SW480 (cell line): ENCODE data around the gene MAN2A2.
A peak's percentile ranks its signal among the peaks of the same experiment; 100 is the strongest.

ENCODE experiments used
- DNase-seq: peaks from one replicate; pipeline ENCODE4 v3.0.0-alpha.2; 2016; ENCODE audit warnings: low spot score

MAN2A2 gene

DNA sequence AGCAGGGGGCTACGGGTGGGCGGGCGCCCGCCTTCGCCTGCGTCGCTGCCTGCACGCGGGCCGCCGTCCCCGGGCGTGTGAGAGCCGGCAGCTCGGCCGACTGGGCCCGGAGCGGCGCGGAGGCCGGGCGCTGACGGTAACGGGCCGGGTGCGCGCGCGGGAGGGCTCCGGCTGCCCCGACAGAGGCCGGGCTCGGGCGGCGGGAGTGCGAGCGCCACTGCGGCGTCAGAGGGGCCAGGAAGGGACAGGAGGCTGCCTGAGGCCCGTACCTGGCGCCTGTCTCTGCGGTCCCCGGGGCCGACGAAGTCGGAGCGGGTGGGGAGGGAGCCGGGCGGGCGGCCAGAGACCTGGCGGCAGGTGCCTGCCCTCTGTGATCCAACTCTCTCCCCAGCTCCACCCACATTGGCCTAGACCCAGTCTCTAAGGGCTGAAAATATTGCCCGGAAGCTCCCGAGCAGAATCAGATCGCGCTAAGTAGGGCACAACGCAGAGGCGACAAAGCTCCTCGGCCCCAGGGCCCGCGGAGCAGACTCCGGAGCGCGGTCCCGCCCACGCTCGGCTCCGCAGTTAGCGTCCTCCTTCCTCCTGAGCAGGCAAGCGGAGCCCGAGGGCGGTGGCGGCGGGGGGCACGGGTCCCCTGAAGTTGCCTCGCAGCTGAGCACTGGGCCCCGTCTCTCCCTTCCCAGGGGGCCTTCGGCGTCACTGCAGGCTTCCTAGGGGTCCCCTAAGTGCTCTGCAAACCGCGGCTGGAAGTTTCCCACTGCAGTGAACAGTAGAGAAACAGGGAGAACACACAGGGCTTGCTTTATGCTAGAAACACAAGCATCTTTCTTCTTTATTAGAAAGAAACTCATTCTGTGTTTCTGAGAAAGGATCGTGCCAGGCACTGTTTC lies at the start of gene MAN2A2:
TSS of gene MAN2A2 (plus strand) at position 463 of the 893 bp plus-strand sequence. CDS start 906 bp downstream, outside the sequence.
- DNase-seq = peak; percentile 74

DNA sequence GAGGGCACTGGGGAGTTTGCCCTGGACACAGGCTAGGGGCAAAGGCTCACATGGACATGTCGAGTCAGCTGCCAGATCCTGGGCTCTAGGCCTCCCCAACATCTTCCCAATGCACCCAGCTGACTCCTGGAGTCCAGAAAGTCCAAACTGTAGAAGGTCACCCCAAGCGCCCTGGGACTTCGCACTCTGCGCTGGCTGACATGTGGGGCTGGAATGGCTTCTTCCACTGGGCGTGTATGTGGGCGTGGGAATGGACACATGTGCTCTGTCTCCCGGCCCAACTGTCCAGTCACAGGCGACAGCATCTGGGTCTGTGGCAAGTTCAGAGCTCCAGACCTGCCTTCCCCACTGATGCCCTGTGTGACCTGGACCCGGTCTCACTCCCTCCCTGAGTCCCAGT lies 48.0 kb upstream of the MAN2A2 start:
- DNase-seq = no peak

DNA sequence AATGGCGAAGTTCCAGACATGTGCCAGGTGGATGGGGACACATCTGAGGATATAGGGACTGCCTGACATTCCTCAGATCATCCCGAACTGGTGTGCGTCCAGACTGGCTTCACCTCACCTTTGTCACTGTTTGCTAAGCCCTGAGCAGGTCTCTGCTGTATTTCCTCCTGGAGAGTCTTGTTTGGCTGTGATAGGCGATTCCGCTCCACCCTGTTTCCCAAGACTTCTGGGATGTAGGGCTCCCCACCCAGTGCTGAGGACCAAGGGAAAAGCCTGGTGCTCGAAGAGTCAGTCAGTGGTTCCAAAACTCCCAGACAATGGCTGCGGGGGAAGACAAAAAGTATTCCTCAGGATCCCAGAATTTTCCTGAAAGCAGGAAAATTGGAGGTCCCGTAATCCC lies 45.8 kb upstream of the MAN2A2 start:
- no peak for DNase-seq

DNA sequence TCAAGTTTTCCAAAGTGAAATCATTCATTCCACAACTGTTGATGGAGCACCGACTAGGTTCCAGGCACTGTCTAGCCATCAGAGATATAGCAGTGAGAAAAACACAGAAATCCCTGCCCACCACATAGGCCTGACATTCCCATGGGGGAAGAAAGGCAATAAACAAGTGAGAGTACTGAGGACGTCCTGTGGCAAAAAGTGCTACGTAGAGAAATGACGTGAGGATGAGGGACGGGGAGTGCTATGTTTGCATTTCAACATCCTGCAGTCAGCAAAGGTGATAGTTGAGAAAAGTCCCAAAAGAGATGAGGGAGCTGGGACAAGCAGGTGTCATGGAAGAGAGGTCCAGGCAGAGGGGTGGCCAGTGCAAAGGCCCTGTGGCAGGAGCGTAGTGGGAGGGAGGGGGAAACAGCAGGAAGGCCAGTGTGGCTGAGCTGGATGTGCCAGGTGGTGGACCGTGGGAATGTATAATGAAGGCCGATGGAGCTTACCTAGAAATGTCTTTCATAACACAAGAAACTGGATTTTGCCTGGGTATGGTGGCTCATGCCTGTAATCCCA lies 45.1 kb upstream of the MAN2A2 start:
- DNase-seq = no peak

DNA sequence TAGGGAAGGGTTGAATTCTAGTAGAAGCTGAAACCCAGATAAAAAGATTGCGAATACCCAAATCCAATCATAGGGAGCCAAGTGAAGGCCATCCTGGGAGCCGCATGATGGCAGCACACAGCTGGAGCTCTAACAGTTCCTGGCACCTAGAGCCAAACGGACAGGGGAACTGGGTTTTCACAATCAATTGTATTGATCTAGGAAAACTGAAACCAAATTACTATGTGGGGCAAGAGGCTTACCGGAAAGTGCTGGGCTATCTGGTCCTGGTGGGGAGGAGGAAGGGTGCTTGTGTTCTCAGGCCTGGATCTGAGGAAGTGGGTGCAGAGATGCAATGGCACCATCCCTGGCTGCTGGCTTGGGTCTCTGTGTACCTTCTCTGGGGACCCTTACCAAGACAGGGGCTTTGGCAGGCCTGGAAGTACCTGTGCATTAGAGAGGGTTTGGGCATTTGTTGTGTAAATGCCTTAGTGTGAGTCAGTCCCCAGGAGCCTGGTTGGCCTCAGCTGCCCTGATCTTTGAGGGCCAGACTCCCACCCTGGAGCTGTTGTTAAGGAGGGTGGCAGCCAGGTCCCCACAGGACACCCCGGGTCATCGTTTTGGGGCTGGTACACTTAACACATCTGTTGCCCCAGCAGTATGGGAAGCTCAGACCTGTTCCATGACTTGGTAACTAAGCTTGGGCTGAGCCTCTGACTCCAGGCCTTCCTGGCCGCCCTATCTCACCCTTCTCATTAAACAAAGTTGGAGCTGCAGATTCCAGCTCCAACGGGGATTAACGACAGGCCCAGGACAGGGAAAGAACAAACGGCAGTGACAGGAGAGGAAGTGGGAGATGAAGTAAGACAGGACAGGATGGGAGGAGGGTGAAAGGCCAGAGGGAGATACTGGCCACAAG lies 43.6 kb upstream of the MAN2A2 start:
- DNase-seq = no peak

DNA sequence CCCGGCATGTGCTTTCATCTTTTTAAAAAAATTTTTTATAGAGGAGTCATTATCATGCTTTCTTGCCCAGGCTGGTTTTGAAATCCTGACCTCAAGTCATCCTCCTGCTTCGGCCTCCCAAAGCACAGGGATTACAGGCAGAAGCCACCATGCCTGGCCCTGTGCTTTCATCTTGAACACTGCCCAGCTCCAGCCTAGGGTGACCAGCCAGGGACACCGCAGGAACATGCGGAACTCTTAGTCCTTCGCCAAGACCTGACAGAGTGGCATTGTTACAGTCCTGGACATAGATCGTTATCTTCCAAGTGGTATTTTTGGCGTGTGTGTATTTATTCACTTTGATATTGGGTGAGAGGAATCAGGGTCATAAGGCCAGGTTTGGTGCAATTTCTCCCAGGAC lies 42.7 kb upstream of the MAN2A2 start:
- peak; percentile 74 for DNase-seq

GRCh38 chr15:90860942-90861675 lies 42.0 kb upstream of the MAN2A2 start:
- no peak for DNase-seq

GRCh38 chr15:90862487-90862886 lies 40.6 kb upstream of the MAN2A2 start:
- DNase-seq = no peak

DNA sequence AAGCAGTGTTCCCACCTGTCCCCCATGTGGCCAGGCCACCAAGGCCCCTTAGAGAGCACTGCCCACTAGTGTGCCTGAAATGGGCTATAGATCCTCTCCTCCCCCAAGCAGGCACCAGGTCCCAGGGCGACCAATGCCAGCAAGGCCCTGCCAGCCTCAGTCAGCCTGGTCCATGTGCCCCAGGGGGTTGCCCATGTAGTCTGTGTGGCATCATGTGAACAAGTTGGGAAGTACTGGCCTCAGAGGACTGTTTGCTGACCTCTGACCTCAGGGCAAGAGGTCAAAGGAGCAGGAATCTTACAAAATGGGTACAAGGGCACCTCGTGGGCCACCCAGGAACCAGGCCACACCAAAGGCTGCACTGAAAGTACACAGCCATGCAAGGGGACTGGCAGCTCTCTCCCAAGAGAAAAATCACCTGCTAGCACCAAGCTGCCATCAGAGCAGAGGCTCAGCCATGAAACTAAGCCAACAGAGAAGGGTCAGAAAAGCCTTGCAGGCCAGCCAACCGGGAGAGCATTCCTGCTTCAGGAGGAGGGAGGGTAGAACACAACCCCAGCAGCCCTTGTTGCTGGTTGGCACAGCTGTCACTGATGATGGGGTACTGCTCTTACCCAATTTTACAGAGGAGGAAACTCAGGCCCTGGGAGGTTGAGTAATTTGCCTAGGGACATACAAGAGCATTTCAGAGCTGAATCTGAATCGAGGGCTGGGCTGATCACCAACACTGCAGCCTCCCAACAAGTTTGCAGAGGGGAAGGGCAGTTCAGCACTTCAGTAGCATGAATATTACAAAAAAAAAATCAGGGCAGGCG lies 39.9 kb upstream of the MAN2A2 start:
- DNase-seq = no peak

- DNase-seq = no peak
Measured at GRCh38 chr15:90863987-90864386, 39.1 kb upstream of the MAN2A2 start.

GRCh38 chr15:90864507-90864906 lies 38.6 kb upstream of the MAN2A2 start:
- no peak for DNase-seq

DNA sequence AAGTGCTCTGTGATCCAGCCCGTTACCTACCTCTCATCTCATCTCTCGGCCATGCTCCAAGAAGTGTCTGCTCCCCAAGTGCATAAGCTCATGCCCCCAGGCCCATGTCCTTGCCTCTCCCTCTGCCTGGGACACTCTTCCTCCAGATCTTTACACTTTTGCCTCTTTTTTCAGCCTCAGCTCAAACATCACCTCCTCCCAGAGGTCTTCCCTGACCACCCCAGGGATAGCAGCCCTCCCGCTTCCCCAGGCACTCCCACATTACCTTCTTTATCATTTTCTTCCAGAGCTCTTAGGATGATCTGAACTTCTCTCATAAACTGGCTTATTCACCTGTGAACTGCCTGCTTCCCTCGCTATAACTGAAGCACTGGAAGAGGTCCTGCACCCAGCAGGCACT lies 37.4 kb upstream of the MAN2A2 start:
- no peak for DNase-seq

DNA sequence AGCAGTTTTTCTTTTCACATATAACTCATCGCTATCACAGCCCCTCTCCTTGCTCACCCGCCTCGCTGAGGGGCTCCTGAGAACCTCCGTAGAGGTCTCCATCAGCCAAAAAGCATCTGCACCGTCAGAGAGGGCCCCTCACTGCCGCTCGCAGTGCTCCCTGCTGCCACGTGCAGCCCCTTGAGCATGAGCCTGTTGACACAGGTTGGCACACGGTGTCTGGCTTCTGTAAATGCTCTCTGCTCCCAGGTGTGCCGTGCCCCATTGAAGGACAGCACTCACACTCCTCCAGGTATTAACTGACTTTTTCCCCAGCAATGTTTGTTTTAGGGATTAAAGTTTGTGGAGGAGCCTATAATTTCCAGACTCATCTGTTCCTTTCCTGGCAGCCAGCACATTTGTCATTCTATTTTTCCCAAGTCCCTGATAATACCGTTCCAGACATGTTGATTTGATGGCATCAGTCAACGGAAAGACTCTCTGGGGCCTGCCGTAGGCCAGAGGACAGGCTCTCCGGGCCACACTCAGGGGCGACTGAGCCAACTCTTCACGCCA lies 36.9 kb upstream of the MAN2A2 start:
- DNase-seq = no peak

DNA sequence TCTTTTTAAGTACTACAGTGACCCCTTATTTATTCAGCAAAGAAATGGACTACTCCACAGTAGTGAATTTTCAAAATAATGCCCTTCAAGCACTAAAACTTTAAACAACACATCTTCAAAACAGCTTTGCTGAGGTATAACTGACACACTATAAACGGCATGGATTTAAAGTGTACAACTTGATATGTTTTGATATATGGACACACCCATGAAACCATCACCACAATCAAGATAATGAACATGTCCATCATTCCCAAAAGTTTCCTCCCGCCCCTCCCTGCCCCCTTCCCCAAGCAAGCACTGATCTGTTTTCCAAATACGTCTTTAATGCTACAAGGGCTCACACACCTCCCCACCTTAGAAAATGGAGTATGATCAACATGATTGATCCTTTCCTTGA lies 36.3 kb upstream of the MAN2A2 start:
- DNase-seq = no peak

DNA sequence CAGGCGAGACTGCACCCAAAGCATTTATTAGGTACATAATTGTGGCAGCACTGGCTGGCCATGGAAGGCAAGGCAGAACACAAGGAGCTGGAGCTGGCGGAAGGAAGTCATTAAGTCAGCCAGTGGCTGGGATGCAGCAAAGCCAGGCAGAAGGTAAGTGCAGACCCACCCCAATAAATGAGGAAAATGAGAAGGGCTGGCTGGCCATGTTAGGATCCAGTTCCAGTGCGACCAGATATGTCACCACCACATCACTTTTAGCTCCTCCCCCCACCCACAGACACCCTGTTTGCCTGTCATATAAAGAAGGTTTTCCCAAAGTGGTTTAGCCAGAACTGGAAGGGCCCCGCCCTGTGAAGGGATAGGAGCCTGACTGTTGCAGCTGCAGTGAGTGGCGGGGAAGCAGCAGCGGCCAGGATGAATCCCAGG lies 34.8 kb upstream of the MAN2A2 start, which contains the start of gene FURIN:
TSS of gene FURIN (plus strand) at position 328 of the 429 bp plus-strand sequence. CDS start 7,153 bp downstream, outside the sequence.
- DNase-seq = peak; percentile 92

- no peak for DNase-seq
Measured at GRCh38 chr15:90869140-90869541, 34.0 kb upstream of the MAN2A2 start.

DNA sequence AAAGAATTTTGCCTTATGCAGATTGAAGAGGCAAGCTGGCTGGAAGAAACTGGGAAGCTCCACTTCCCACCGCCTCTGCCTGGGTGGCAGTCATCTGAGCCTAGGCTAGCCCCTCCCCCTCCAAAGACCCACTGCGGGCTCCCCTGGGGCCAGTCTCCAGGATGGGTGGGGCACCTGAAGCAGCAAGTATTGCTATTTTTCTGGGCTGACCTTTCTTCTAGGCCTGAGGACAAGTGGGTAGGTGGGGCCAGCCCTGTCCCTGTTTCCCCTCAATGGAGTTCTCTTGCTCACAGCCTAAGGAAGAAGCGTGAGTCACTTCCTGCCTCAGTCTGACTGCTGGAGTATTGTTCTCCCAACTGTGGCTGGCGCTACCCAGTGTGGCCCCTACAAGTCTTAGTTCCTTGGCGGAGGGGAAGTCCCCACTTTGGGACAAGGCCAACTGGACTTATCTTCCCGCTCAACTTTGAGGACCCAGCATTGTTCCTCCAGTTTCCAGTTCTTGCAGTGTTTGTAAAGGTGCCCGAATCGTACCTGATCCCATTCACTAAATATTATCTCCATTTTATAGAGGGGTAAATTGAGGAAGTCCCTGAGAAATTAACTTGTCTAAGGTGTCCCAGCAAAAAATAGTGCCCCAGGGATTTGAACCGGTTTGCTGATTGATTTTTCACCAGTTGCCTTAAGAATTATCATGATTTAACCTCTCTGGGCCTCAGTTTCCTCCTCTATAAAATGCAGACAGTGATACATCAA lies 33.3 kb upstream of the MAN2A2 start:
- DNase-seq = peak; percentile 80

DNA sequence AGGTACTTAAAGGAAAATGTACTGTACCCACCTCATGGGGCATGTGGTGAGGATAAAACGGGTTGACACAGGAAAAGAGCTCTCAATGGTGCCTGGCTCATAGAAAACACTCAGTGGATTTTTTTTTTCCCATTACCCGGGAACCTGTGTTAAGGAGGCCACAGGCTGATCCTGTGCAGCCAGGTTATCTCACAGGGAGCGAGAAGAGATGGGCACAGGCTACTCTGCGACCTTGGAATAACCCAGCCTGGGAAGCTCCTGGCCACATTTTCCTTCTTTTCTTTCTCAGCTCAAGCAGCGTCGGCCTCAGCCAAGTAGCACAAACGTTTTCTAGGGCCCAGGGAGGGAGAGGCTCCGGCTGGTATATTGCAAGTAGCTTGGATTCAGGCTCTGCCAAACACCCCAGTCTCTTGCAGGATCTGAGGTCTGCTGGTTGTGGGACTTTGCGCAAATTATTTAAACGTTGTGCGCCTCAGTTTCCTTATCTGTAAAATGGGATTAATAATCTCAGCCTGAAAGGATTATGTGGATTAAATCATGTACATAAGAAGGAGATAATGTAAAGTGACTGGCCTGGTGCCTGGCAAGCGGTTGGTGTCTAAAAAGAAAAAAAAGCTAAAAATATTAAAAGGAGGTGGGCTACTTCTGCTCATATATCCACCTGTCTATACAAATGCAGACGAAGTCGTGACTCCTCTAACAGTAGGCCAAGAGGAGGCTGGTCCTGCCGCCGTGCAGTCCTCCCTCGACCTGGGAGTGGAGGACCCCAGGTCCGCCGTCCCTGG lies 32.6 kb upstream of the MAN2A2 start:
- no peak for DNase-seq

DNA sequence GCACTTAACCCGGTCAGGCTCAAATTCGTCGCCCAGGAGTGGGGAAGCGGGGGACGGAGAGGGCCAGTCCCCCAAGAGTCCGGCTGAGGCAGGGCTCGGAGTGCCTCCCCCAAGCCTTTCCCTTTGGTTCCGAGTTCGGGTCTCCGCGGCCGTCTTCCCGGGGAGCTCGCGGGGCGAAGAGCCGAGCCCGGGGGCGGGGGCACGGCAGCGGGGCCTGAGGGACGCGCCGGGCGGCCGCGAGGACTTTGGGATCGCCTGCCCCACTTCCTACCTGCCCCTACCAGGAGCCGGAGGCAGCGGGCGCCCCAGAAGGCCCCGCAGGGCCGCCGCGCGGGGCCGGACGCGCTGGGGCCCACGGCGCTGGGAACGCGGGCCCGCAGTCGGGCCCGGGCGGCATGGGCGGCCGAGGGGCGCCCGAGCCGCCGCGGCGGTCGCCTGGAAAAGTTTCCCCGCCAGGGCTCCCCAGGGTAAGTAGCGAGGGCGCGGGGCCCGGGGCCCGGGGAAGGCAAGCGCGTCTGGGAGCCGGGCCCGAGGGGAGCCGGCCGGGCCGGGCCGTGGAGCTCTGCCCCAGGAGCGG lies 31.9 kb upstream of the MAN2A2 start:
- no peak for DNase-seq
